ENCODE results near the gene HYLS1. TPM values are rescaled to one million over a fixed set of nuclear protein-coding genes. Genes with fewer than 3 reads are reported as not detected.

Gene HYLS1
- polyA plus RNA-seq, 1 donor (not counting 4 experiments of a cell fraction or from before 2014, with no cell fraction given), result 7.2 TPM

DNA sequence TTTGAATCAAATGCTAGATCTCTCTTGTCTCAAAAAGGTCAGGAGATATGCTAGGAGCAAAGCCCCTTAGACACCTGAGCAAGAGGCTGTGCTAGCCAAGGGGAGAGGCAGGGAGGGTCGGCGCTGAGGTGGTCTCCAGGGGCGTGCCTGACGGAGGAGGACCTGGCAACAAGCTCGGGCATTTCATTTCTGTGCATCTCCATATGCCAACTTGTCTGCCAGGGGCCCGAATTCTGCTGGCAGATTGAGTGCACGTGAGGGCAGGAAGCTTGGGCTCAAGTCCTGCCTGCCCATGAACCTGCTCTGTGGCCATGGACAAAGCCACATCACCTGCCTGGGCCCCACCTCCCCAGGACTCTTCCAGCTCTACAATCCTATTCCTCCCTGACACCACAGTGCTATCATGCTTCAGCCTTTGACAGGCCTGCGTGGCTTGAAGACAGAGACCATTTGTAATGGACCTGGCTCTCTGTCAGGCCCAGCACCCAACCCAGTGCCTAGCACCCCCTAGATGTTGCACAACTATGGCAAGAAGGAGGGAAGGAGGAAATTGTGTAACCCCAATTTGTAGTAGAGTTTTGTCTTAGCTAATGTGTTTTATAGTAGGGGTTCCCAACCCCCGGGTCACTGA is 42.1 kb downstream of the HYLS1 start:
- no peak for FAIRE-seq
- Histone ChIP-seq H3K79me2 (ENCODE audit: control insufficient read depth, insufficient read depth, low read length) (no peaks in the 10 kb centered on the region), H3K4me2 (ENCODE audit: control insufficient read depth, extremely low read depth, insufficient read depth, low read depth, low read length) (no peak overlapping the region), H3K4me3 (ENCODE audit: control insufficient read depth in 2 of 3, extremely low read depth in 1 of 3, insufficient read depth in 2 of 3, low read depth in 1 of 3, low read length in 3 of 3) (no peak overlapping the region), H3K4me1 (ENCODE audit: control insufficient read depth, extremely low read depth, insufficient read depth, low read length) (no peaks in the 10 kb centered on the region), H3K27ac (ENCODE audit: control insufficient read depth, insufficient read depth, low read length) (no peak overlapping the region), H4K20me1 (ENCODE audit: control insufficient read depth, extremely low read depth, insufficient read depth, low read length) (no peaks in the 10 kb centered on the region), H3K9ac (ENCODE audit: control insufficient read depth, extremely low read depth, insufficient read depth, low read length) (no peak overlapping the region), H3K27me3 (ENCODE audit: control insufficient read depth, extremely low read depth, insufficient read depth, low read length) (peaks cover 31% of the 10 kb centered on the region), H3K9me1 (ENCODE audit: control insufficient read depth, extremely low read depth, insufficient read depth, low read length) (no peaks in the 10 kb centered on the region), H3K9me3 (ENCODE audit: control insufficient read depth, low read depth, low read length) (no peaks in the 10 kb centered on the region), H3K36me3 (ENCODE audit: control insufficient read depth in 2 of 2, extremely low read depth in 1 of 2, insufficient read depth in 2 of 2, low read length in 2 of 2) (no peaks in the 10 kb centered on the region), H2AFZ (ENCODE audit: control insufficient read depth, low read length) (no peak overlapping the region)
- dilution Hi-C loops (cut with MboI; ENCODE audit: extremely low pct_ligation_motif_present, low sequenced_read_pairs), result loop anchor here (25.0 kb wide), 1 partner anchor 283 kb away; the partner anchor contains the start of genes FAM118B and RPUSD4
- no peak for DNase-seq (ENCODE audit: low read depth, low spot score)
- TF ChIP-seq CTCF (optimal IDR thresholded peaks at IDR 0.05 in 1 of 3, IDR thresholded peaks at IDR 0.05 in 1 of 3, conservative IDR thresholded peaks at IDR 0.05 in 1 of 3; ENCODE audit: extremely low read depth in 1 of 3, insufficient read depth in 2 of 3, low read length in 3 of 3) (no peak), EZH2 (IDR thresholded peaks at IDR 0.05; ENCODE audit: low read length) (no peak)

GRCh38 chr11:125930076-125930450 is 42.6 kb downstream of the HYLS1 start:
- no peaks in the 10 kb centered on the region for H4K20me1 ChIP-seq (ENCODE audit: control insufficient read depth, extremely low read depth, insufficient read depth, low read length)
- no peak overlapping the region for H3K9ac ChIP-seq (ENCODE audit: control insufficient read depth, extremely low read depth, insufficient read depth, low read length)
- no peak overlapping the region for H3K4me3 ChIP-seq (ENCODE audit: control insufficient read depth in 2 of 3, extremely low read depth in 1 of 3, insufficient read depth in 2 of 3, low read depth in 1 of 3, low read length in 3 of 3)
- TF ChIP-seq CTCF (optimal IDR thresholded peaks at IDR 0.05 in 1 of 3, IDR thresholded peaks at IDR 0.05 in 1 of 3, conservative IDR thresholded peaks at IDR 0.05 in 1 of 3; ENCODE audit: extremely low read depth in 1 of 3, insufficient read depth in 2 of 3, low read length in 3 of 3), result no peak
- no peak for TF ChIP-seq EZH2 (IDR thresholded peaks at IDR 0.05; ENCODE audit: low read length)
- dilution Hi-C loops (cut with MboI; ENCODE audit: extremely low pct_ligation_motif_present, low sequenced_read_pairs), result loop anchor here (25.0 kb wide), 1 partner anchor 282 kb away; the partner anchor contains the start of genes FAM118B and RPUSD4
- H3K9me1 ChIP-seq (ENCODE audit: control insufficient read depth, extremely low read depth, insufficient read depth, low read length), result no peaks in the 10 kb centered on the region
- H3K9me3 ChIP-seq (ENCODE audit: control insufficient read depth, low read depth, low read length), result no peaks in the 10 kb centered on the region
- DNase-seq (ENCODE audit: low read depth, low spot score) (no peak), FAIRE-seq (no peak)
- H3K36me3 ChIP-seq (ENCODE audit: control insufficient read depth in 2 of 2, extremely low read depth in 1 of 2, insufficient read depth in 2 of 2, low read length in 2 of 2), result no peaks in the 10 kb centered on the region
- no peak overlapping the region for H3K27ac ChIP-seq (ENCODE audit: control insufficient read depth, insufficient read depth, low read length)
- H3K27me3 ChIP-seq (ENCODE audit: control insufficient read depth, extremely low read depth, insufficient read depth, low read length), result peaks cover 31% of the 10 kb centered on the region
- H3K4me1 ChIP-seq (ENCODE audit: control insufficient read depth, extremely low read depth, insufficient read depth, low read length), result no peaks in the 10 kb centered on the region
- H3K4me2 ChIP-seq (ENCODE audit: control insufficient read depth, extremely low read depth, insufficient read depth, low read depth, low read length), result no peak overlapping the region
- no peaks in the 10 kb centered on the region for H3K79me2 ChIP-seq (ENCODE audit: control insufficient read depth, insufficient read depth, low read length)
- no peak overlapping the region for H2AFZ ChIP-seq (ENCODE audit: control insufficient read depth, low read length)

All from keratinocyte (primary cell).